C4-2B (cell line): ENCODE measurements around the gene OR6B2.

ENCODE experiments used
- ZFX ChIP-seq: fragments of 450-650 bp; IDR thresholded peaks from 2 replicates; pipeline ENCODE4 v1.6.1; 2017
- TF ChIP-seq, protein P1 (sequence below): fragments of 450-650 bp; conservative IDR thresholded peaks from 2 replicates; pipeline ENCODE4 v1.5.1; 2017; ENCODE audit warnings: mild to moderate bottlenecking

DNA sequence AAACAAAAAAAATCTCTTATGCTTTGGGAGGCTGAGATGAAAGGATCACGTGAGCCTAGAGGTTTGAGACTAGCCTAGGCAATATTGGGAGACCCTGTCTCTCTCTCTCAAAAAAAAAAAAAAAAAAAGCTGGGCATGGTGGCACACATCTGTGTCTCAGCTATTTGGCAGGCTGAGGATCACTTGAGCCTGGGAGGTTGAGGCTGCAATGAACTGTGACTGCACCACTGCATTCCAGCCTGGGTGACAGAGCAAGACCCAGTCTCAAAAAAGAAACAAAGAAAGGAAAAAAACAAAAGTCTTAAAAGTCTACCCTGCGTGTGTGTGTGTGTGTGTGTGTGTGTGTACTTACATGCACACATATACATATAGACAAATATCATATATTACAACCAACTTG, 48.4 kb upstream of the OR6B2 start:
- TF ChIP-seq, protein P1, sequence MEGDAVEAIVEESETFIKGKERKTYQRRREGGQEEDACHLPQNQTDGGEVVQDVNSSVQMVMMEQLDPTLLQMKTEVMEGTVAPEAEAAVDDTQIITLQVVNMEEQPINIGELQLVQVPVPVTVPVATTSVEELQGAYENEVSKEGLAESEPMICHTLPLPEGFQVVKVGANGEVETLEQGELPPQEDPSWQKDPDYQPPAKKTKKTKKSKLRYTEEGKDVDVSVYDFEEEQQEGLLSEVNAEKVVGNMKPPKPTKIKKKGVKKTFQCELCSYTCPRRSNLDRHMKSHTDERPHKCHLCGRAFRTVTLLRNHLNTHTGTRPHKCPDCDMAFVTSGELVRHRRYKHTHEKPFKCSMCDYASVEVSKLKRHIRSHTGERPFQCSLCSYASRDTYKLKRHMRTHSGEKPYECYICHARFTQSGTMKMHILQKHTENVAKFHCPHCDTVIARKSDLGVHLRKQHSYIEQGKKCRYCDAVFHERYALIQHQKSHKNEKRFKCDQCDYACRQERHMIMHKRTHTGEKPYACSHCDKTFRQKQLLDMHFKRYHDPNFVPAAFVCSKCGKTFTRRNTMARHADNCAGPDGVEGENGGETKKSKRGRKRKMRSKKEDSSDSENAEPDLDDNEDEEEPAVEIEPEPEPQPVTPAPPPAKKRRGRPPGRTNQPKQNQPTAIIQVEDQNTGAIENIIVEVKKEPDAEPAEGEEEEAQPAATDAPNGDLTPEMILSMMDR = no peak
- no peak for TF ChIP-seq ZFX
